Measurements from ENCODE around the gene U2AF1L4. TPM values are rescaled to one million over a fixed set of nuclear protein-coding genes. Genes with fewer than 3 reads are reported as not detected.

U2AF1L4 gene
- total and polyA plus RNA-seq, 7 donors, result 12.3 to 28.7 (median 18.7) TPM

- Histone ChIP-seq H3K27ac (peak overlapping the region; percentile 94), H3K4me3 (peak overlapping the region; percentile 90), H3K4me1 (peaks cover 23% of the 10 kb centered on the region), H3K9me3 (no peaks in the 10 kb centered on the region), H3K27me3 (ENCODE audit: insufficient read depth in 3 of 3, low read length in 2 of 3) (no peaks in the 10 kb centered on the region), H3K36me3 (ENCODE audit: insufficient read depth in 1 of 2, low read depth in 1 of 2) (peaks cover 0 to 13% of the 10 kb centered on the region in 2 donors)
- 2 to 5% (median 4%) methylated on average over 47 to 52 of the region's 52 CpGs for WGBS, 3 donors
- ATAC-seq (peak; percentile 34 to 60 (median 48)), DNase-seq (peak; percentile 69 to 81)
- intact Hi-C loops (cut with DNase I), result loop anchor here (2.0 to 5.0 kb wide), 3 partner anchors 21 to 169 kb away; partner anchors contain the start of genes COX6B1 (in 1 of the 2) and TMEM147 (in 1 of the 2)
- TF ChIP-seq CTCF (IDR thresholded peaks at IDR 0.05), result no peak
Measured at GRCh38 chr19:35715981-35716800, 29.0 kb downstream of the U2AF1L4 start.

GRCh38 chr19:35715355-35715809 is 29.8 kb downstream of the U2AF1L4 start:
- DNase-seq (no peak), ATAC-seq (no peak)
- Histone ChIP-seq H3K4me3 (peak overlapping the region; percentile 90), H3K9me3 (no peaks in the 10 kb centered on the region), H3K36me3 (ENCODE audit: insufficient read depth in 1 of 2, low read depth in 1 of 2) (peaks cover 0 to 7% of the 10 kb centered on the region in 2 donors), H3K27me3 (ENCODE audit: insufficient read depth in 3 of 3, low read length in 2 of 3) (no peaks in the 10 kb centered on the region), H3K4me1 (peaks cover 23% of the 10 kb centered on the region), H3K27ac (peak overlapping the region; percentile 94)
- no peak for TF ChIP-seq CTCF (IDR thresholded peaks at IDR 0.05)
- 71 to 90% (median 73%) methylated on average over 6 to 7 of the region's 7 CpGs for WGBS, 3 donors
- intact Hi-C loops (cut with DNase I), result loop anchor here (5.0 kb wide), 2 partner anchors 68 to 168 kb away; partner anchors contain the start of genes COX6B1 (in 1 of the 2) and TMEM147 (in 1 of the 2)

GRCh38 chr19:35714601-35715354 is 30.4 kb downstream of the U2AF1L4 start:
- 72 to 81% (median 72%) methylated on average over 14 of the region's 14 CpGs for WGBS, 3 donors
- Histone ChIP-seq H3K27ac (no peak overlapping the region), H3K4me3 (no peak overlapping the region), H3K9me3 (no peaks in the 10 kb centered on the region), H3K4me1 (peaks cover 20% of the 10 kb centered on the region), H3K27me3 (ENCODE audit: insufficient read depth in 3 of 3, low read length in 2 of 3) (no peaks in the 10 kb centered on the region), H3K36me3 (ENCODE audit: insufficient read depth in 1 of 2, low read depth in 1 of 2) (peaks cover 0 to 1% of the 10 kb centered on the region in 2 donors)
- intact Hi-C loops (cut with DNase I), result loop anchor here (5.0 kb wide), 2 partner anchors 67 to 167 kb away; partner anchors contain the start of genes COX6B1 (in 1 of the 2) and TMEM147 (in 1 of the 2)
- DNase-seq, result no peak
- ATAC-seq, result no peak
- no peak for TF ChIP-seq CTCF (IDR thresholded peaks at IDR 0.05)

- Histone ChIP-seq H3K9me3 (no peaks in the 10 kb centered on the region), H3K4me3 (no peak overlapping the region), H3K4me1 (peaks cover 12% of the 10 kb centered on the region), H3K27ac (no peak overlapping the region), H3K27me3 (ENCODE audit: insufficient read depth in 3 of 3, low read length in 2 of 3) (no peaks in the 10 kb centered on the region), H3K36me3 (ENCODE audit: insufficient read depth in 1 of 2, low read depth in 1 of 2) (no peaks in the 10 kb centered on the region)
- DNase-seq (no peak), ATAC-seq (no peak)
- 76 to 82% (median 80%) methylated on average over 12 of the region's 12 CpGs for WGBS, 3 donors
- intact Hi-C loops (cut with DNase I), result no loop called here
- no peak for TF ChIP-seq CTCF (IDR thresholded peaks at IDR 0.05)
Measured at GRCh38 chr19:35713904-35714495, 31.2 kb downstream of the U2AF1L4 start.
